Body of pancreas (tissue), 4 donors: ENCODE measurements around the gene DNAH11.

ENCODE experiments used
- CTCF ChIP-seq, 7 experiments: fragments of 450-650 bp in 4 of 7; fragments of 200-600 bp in 3 of 7; sonication (generic) in 3 of 7; IDR thresholded peaks; one replicate each; pipeline ENCODE4 v1.5.1; 2016 to 2019; ENCODE audit warnings: antibody characterized with exemption in 7 of 7
- POLR2A ChIP-seq, 3 donors: fragments of 450-650 bp; IDR thresholded peaks; one replicate each; pipeline ENCODE4 v1.6.1; 2016; ENCODE audit warnings: antibody characterized with exemption in 3 of 3, mild to moderate bottlenecking in 2 of 3

DNA sequence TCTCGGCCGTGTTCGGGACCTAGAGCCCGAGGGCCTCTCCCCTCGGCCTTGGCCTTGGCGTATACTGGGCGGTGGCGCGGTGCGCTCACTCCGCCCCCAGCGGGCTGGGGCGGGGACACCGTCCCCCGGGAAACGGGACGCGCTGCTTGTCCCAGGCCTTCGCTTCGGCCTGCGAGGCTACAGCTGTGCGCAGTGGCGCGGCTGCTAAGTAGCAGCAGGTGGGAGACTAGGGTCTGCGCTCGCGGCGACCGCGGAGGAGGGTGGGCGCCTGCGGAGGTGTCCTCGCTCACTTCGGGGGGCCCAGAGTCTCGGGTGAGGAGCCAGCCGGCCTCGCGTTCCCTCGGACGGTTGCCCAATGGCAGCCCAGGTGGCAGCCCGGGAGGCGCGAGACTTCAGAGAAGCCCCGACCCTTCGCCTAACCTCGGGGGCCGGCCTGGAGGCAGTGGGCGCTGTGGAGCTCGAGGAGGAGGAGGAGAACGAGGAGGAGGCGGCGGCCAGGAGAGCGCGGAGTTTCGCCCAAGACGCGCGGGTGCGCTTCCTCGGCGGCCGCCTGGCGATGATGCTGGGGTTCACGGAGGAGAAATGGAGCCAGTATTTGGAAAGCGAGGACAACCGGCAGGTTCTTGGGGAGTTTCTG, at the start of gene DNAH11:
- peak in 1 of 3 donors; percentile 23 for TF ChIP-seq POLR2A (IDR thresholded peaks at IDR 0.05)
- TF ChIP-seq CTCF (IDR thresholded peaks at IDR 0.05) = peak in 1 of 7 experiments; percentile 22
